Ovary (tissue), 3 donors: ENCODE measurements around the gene CFAP20DC.
"Not testable (repeated sequence)": the region's sequence is repeated elsewhere in the genome, so short reads cannot be mapped to it uniquely, and the experiment has no call there.

Experiments used
- CTCF ChIP-seq, 3 donors: fragments of 450-650 bp in 2 of 3; fragments of 200-600 bp in 1 of 3; IDR thresholded peaks; one replicate each; pipeline versions ENCODE4 v1.5.1 to v1.8.0; 2016 to 2022; ENCODE audit warnings: antibody characterized with exemption in 3 of 3, mild to moderate bottlenecking in 1 of 3
- POLR2A ChIP-seq: fragments of 450-650 bp; IDR thresholded peaks from one replicate; pipeline ENCODE4 v1.6.1; 2017; ENCODE audit warnings: antibody characterized with exemption, mild to moderate bottlenecking, moderate library complexity
- donor health status: DM: no; HTN: no; CAD: no.

GRCh38 chr3:58704304-58704703 is 345.5 kb downstream of the CFAP20DC start:
- not testable (repeated sequence) for TF ChIP-seq CTCF (IDR thresholded peaks at IDR 0.05); POLR2A
